Upper lobe of left lung (tissue), 4 donors: Measurements from ENCODE around the gene GNB1L.

Experiments used
- CTCF ChIP-seq, 6 experiments: fragments of 450-650 bp in 4 of 6; fragments of 200-600 bp in 2 of 6; sonication (generic) in 2 of 6; IDR thresholded peaks; one replicate each; pipeline ENCODE4 v1.5.1; 2016 to 2019; ENCODE audit warnings: antibody characterized with exemption in 6 of 6
- POLR2A ChIP-seq, 4 donors: fragments of 450-650 bp; IDR thresholded peaks; one replicate each; pipeline ENCODE4 v1.5.1; 2016 to 2017; ENCODE audit warnings: antibody characterized with exemption in 4 of 4, mild to moderate bottlenecking in 2 of 4
- POLR2AphosphoS5 ChIP-seq, 2 donors: sonication (generic); formaldehyde crosslinking; IDR thresholded peaks; one replicate each; pipeline ENCODE4 v1.5.1; 2017; ENCODE audit warnings: antibody characterized with exemption in 2 of 2

- TF ChIP-seq POLR2A (IDR thresholded peaks at IDR 0.05), result no peak
- no peak for TF ChIP-seq CTCF (IDR thresholded peaks at IDR 0.05)
- TF ChIP-seq POLR2AphosphoS5 (IDR thresholded peaks at IDR 0.05), result no peak
Measured at GRCh38 chr22:19757140-19757984, 97.3 kb downstream of the GNB1L start.
